CD4-positive, alpha-beta T cell treated with Interleukin-10 for 1 hour (primary cell): Measurements from ENCODE around the gene ACKR2.
"Not testable (repeated sequence)": the region's sequence is repeated elsewhere in the genome, so short reads cannot be mapped to it uniquely, and the experiment has no call there.

ENCODE experiments used
- DNase-seq: peaks from one replicate; pipeline ENCODE4 v3.0.0-alpha.2; 2020

Gene ACKR2

DNA sequence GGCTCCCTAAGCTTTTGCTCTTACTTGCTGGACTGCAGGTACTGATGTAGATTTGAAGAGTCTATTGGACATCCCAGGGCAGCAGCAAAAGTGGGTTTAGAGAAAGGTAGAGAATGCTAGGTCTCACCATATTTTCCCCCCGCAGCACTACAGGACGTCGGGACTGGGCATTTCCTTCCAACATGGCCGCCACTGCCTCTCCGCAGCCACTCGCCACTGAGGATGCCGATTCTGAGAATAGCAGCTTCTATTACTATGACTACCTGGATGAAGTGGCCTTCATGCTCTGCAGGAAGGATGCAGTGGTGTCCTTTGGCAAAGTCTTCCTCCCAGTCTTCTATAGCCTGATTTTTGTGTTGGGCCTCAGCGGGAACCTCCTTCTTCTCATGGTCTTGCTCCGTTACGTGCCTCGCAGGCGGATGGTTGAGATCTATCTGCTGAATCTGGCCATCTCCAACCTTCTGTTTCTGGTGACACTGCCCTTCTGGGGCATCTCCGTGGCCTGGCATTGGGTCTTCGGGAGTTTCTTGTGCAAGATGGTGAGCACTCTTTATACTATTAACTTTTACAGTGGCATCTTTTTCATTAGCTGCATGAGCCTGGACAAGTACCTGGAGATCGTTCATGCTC is 55.2 kb downstream of the ACKR2 start:
- DNase-seq, result no peak

DNA sequence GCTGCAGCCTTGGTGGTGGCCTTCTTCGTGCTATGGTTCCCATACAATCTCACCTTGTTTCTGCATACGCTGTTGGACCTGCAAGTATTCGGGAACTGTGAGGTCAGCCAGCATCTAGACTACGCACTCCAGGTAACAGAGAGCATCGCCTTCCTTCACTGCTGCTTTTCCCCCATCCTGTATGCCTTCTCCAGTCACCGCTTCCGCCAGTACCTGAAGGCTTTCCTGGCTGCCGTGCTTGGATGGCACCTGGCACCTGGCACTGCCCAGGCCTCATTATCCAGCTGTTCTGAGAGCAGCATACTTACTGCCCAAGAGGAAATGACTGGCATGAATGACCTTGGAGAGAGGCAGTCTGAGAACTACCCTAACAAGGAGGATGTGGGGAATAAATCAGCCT is 56.0 kb downstream of the ACKR2 start:
- DNase-seq, result no peak

DNA sequence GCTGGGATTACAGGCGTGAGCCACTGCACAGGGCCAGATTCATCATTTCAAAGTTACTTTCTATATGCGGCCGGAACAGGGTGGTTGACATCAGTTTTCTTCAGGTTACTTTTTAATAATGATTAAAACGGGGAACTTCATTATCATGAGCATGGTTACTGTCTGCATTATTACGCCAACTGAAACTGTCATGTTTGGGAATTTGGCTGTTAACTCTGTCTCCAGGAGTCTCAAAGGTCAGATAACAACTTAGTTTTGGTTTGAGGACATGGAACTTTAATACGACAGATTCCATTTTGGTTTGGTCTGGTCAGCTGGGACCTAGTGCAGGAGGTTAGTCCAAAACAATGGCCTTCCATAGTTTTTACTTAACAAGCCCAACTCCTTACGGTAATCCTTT is 57.9 kb downstream of the ACKR2 start:
- DNase-seq, result no peak

DNA sequence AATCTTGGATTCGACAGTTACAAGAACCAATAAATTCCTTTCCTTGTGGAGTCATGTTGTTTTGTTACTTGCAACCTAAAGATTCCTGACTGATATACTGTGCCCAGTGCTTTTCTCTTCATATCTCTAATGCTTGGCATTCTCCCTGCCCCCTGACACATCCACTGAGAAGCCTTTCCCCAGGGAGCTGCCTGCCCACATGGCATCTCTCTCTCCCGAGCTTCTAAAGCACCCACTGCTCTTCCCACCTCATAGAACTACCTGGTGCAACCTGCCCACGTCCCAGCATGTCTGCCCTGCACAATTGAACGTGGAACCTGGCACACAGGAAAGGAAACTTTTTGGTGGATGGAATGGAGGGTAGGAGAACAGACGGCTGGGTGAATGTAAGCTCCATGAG is 59.6 kb downstream of the ACKR2 start:
- DNase-seq, result no peak

DNA sequence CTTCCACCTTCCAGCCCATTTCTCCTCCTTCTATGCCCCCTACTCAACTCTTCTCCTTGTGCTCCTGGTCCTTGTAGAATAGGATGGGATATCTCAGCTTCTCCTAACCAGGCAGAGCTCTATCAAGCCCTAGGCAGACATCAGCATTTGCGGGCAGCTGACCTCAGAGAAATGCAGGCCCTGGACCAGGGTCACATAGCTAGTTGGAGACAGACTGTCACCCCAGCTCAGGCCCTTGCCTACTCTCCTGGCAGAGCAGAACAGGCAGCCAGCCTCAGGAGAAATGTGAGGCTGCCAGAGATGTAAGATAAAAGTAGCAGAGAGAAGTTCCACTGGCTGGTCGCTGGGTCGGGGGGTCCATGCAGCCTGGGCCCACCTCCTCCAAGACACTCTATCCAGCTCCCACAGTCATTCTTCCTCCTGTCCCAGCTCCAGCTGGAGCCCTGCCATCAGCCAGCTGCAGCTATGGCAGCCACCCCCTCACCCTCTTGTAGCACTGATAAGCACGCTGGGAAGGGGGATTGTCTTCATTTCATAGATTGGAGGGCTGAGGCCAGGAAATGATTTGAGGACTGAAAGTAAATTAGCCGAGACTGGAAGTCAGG is 62.4 kb downstream of the ACKR2 start:
- no peak for DNase-seq

DNA sequence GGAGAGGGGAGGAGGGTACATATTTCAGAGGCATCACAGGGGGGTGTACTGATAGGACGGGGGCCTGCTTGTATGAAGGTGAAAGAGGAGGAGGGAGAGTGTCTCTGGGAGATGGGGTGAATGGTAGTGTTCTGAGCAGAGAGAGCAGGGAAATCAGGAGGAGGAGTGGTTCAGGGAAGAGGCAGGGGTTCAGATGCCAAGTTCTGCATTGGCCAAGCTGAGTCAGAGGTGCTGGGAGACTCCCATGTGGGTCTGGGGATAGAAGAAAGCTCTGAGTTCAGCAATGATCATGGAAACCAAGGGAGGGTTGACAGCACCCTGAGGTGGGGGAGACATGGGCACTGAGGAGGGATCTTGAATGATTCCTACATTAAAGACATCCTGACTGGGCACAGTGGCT is 63.5 kb downstream of the ACKR2 start:
- no peak for DNase-seq

DNA sequence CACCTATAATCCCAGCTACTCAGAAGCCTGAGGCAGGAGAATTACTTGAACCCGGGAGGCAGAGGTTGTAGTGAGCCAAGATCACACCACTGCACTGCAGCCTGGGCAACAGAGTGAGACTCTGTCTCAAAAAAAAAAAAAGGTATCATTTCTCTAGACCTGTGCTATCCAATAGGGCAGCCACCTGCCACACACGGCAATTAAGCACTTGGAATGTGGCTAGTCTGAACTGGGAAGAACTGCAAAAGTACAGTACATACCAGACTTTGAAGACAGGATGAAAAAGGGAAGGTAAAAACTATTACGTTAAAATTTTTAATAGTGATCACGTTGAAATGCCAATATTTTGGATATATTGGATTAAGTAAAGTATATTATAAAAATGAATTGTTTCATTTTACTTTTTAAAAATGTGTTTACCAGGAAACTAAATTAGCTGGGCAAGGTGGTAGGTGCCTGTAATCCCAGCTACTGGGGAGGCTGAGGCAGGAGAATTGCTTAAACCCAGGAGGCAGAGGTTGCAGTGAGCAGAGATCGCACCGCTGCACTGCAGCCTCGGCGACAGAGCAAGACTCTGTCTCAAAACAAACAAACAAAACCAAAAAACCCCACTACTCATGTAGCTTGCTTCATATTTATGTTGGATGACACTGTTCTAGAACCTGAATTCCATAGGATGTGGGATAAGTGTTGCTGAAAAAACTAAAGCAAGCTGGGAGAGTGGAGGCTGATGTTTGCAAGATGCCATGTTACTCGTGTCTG is 64.2 kb downstream of the ACKR2 start:
- DNase-seq, result no peak

DNA sequence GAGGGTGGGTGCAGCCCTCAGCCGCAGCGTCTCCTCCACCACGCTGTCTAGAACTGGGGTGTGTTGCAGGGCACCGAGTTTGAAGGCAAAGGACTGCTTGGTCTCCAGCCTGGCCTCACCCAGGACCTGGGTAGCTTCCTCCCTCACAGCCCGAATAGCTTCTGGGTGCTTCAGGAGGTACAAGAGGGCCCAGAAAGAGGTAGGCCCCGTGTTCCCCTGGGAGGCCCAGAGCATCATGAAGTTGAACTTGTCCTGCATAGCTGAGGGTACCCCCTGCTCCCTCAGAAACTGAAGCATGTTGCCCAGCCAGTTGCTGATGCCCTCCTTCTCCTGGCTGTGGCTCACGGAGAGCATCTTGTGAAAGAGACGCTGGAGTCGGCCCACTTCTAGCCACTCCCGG is 65.5 kb downstream of the ACKR2 start:
- no peak for DNase-seq

DNA sequence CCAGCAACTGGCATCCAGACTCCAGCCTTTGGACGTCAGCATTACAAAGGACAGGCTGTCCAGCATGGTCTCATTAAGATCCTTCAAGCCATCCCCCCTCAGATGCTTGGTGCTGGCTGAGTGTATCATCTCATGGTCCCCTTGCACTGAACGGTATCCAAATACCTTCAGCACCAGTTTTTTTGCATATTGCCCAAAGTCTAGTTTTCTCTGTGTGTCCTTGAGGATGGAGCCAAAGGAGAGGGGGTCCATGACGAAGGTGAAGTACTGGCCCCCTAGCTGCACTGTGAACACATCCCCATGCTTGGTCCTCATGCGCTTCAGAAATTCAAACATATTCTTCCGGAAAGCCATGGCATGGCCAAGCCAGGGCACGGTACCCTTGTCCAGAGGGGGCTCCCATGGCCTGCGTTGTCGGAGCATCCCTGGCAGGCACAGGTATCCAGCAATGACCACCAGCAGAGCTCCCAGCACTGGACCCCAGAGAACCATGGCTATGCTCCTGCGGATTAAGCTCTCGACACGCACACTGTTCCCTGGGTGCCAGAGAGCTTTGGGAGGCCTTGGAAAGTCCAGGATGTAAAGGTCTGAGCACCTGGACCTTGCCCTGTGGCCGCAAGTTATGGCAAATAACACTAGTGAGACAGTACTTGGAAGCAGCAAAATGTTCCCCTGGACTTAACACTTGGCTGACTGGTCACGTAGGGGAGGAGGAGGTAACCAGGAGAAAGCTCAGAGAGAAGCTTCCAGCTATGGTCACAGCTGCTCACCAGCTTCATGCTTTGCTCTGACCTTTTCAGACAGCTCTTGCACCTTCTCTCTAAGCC is 66.3 kb downstream of the ACKR2 start, which contains the start of gene CYP8B1:
TSS of gene CYP8B1 (minus strand) at position 555 of the 827 bp plus-strand sequence. CDS start at position 492, 63 bp downstream.
- no peak for DNase-seq

DNA sequence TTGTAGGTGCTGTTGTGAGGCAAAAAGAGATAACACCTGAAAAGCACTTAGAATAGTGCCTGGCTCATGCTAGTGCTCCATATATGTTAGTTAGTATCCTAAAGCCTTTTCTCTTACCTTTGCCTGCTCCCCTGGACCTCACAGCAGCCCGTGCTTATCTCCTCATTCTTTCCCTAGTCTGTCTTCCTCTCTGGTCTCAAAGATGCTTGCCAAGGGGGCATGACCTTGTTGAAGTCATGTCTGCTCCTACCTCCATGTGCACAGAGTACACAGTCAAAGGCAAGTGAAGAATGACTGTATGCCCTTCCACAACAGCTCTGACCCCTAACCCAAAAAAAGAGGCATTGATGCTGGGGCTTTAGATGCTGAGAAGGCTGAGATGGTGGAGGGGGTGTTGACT is 67.2 kb downstream of the ACKR2 start:
- no peak for DNase-seq

DNA sequence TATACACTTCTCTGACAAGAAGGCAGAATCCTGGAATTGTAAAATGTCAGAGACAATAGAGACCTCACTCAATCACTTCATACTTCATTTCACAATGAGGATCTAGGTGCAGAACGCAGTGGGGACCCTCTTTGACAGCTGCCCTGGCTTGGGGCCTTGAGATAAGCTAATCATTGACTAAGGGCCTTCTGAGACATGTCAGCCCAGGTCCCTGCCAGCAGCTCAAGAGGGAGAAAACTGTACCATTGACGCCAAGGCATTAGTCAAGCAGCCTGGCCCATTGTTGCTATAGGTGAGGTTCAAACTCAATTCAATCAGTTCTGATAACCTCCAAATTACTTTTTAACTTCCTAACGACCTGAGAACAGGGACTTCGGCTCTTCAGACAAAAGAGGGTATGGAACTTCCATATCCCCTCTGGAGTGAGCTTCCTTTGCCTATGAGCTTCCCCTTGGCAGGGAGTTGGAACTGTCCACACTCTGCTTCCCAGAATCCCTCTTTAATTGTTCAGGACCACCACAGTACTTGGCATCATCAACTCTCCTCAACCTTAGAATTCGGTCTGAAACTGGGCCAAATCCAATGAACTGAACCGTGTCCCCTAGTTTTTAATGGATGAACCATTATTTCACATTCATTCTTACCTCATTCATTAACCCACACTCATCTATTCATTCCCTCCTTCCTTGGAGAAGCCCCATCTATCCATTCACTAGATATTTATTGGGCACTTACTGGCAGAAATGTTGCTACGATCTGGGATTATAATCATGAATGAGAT is 67.9 kb downstream of the ACKR2 start:
- DNase-seq, result no peak

DNA sequence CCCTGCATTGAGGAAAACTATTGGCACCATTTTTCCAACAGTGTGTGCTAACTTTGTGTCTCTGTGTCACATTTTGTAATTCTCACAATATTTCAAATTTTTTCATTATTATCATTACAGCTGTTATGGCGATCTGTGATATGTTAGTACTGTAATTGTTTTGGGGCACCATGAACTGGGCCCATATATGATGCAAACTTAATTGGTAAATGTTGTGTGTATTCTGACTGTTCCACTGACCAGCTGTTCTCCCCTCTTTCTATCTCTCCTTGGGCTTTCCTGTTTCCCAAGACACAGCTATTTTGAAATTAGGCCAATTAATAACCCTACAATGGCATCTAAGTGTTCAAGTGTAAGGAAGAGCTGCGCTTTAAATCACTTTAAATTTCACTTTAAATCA is 68.6 kb downstream of the ACKR2 start:
- no peak for DNase-seq

DNA sequence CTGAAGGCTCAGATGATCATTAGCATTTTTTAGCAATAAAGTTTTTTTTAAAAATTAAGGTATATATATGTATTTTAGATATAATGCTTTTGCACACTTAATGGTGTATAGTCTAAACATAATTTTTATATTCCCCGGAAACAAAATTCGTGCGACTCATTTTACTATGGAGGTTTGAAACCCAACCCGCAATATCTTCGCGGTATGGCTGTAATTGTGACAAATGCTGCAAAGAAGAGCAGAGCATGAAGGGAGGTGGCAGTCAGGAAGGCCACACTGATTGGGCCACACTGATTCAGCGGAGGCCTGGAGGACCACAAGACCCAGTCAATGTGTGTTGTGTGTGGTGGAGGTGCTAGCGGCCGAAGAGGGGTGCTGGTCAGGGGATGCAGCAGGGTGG is 70.9 kb downstream of the ACKR2 start:
- DNase-seq, result no peak

DNA sequence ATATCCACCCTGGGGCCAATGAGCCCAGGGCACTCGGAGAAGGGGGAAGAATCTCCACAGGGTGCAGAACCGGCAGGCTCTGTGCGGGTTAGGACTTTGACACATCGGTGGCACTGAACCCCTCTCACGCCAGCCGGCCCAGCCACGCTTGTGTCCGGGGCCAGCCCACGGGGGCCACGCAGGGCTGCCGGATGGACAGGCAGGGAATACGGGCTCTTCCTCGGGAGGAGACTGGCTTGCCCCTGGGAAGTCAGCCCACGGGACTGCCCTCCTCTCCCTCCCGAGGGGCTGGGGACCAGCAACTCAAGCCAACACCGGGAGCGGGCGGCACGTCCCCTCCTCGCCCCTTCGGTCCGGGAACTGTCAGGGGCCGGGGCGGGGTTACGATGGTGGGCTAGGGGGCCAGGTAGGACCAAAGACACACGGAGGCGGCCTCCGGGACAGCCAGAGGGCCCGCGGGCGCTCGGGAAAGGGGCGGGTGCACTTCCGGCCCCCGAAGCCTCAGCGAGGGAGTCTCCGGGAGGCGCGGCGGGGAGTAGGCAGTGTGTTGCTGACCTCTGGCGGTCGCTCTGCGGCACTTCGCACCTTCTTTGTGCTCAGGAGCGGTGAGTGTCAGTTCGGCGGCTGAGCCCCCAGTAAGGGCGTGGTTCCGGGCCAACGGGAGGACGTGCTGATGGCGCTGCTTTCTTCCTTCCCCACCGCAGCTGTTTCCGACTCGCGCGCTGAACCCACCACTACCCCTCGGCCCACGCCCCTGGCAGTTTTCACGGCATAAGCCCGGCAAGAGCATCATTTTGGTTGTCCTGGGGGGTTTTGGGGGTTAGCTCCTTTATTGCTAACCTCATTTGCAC is 71.6 kb downstream of the ACKR2 start:
- peak; percentile 90 for DNase-seq

DNA sequence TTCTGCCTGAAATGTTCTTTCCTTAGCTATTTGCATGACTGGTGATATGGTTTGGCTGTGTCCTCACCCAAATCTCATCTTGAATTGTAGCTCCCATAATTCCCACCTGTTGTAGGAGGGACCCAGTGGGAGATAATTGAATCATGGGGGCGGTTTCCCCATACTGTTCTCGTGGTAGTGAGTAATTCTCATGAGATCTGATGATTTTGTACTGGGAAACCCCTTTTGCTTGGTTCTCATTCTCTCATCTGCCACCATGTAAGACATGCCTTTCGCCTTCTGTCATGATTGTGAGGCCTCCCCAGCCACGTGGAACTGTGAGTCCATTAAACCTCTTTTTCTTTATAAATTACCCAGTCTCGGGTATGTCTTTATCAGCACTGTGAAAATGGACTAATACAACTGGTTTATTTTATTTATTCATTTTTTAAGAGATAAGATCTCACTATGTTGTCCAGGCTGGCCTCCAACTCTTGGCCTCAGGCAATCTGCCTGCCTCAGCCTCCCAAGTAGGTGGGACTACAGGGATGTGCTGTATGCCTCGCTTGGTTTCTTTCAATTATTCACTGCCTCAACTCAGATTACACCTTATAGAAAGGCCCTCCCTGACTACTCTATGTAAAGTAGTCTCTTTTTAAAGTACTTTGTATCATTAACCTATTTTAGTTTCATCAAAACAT is 74.1 kb downstream of the ACKR2 start:
- DNase-seq, result not testable (repeated sequence)

DNA sequence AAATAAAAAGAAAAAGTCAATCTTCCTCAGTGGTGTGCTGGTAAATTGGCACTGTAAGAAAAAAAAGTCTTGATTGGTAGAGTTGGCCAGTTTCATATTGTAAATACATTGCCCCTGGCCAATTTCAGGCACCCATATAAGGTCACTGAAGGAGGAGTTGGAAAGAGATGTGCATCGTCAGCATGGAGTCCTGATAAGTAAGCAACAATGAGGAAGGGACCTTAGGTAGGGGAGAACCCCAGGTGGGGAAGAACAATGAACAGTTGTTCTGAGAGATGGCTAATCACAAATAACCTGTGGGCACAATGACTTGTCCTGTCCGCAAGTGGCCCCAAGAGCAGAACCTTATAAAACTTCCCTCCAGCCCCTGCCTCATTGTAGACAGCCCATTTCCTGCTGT is 75.1 kb downstream of the ACKR2 start:
- DNase-seq, result no peak

DNA sequence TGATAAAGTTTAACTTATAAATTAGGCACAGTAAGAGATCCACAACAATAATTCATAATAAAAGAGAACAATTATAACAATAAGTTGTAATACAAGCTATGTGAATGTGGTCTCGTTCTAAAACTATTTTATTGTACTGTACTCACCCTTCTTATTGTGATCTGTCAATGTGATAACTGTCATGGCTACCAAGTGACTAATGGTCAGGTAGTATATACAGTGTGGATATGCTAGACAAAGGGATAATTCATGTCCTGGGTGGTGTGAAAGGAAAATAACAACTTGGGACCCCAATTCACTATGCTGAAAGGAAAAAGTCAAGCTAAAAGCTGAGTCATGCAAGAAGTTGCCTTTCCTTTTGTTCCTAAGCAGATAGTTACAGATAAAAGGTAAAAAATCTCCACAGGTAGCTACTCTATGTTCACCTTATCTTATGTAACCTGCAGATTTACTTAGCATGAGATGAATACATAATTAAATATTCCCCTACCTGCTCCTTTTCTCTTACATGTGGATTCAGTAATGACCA is 77.1 kb downstream of the ACKR2 start:
- DNase-seq, result no peak

DNA sequence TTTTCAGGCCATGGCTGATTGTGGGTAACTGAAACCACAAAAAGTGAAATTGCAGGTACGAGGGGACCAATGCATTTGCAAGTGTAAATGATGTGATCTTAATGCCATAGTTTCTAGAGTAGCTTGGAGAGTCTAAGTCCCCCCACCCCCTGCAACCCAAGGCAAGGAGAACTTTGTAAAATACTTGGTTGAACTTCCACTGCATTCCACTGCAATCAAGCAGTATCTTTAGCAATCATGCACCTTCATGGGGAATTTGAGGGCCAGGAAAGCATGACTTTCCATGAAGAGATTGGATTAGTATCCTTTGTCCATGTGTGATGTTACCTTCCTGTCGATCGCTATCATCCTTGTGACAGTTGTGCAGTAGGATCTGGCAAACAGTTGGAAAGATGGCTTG is 77.8 kb downstream of the ACKR2 start:
- DNase-seq, result no peak

DNA sequence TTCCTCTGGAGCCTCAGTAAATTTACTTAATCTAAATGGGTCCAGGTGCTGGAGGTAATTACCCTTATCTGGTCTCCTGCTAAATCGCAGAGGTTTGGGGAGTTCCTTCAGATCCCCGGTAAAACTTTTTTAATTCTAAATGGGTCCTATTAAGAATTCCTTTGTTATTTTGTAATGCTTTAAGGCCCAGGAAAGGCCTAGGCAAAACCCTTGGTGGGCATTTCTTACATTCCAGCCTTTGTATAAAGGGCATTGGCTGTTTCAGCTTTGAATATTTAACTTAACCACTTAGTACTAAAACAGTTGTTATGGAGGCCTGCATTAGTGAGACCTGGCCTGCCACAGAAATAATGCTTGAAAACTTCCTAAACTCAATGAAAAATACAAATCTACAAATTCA is 81.8 kb downstream of the ACKR2 start:
- no peak for DNase-seq

DNA sequence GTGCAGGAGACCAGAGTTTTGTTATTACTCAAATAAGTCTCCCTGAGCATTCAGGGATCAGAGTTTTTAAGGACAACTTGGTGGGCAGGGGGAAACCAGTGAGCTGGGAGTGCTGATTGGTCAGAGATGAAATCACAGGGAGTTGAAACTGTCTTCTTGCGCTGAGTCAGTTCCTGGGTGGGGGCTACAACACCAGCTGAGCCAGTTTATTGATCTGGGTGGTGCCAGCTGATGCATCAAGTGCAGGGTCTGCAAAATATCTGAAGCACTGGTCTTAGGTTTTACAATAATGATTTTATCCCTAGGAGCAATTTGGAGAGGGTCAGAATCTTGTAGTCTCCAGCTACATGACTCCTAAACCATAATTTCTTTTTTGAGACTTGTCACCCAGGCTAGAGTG is 82.9 kb downstream of the ACKR2 start:
- DNase-seq, result no peak

DNA sequence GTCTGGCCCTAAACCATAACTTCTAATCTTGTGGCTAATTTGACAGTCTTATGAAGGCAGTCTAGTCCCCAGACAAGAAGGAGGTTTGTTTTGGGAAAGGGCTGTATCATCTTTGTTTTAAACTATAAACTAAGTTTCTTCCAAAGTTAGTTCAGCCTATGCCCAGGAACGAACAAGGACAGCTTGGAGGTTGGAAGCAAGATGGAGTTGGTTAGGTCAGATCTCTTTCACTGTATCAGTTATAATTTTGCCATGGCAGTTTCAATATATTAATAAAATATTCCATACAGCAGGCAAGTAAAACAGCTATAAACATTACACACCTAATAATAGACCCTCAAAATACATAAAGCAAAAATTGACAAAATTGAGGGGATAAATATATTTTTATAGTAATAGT is 83.6 kb downstream of the ACKR2 start:
- no peak for DNase-seq
